SK-N-SH (cell line): Measurements from ENCODE around the gene HMBS. TPM values are rescaled to one million over a fixed set of nuclear protein-coding genes. Genes with fewer than 3 reads are reported as not detected.
A peak's percentile ranks its signal among the peaks of the same experiment; 100 is the strongest.

Experiments used
- CTCF ChIA-PET: fragments of 300-600, 350-600 bp; formaldehyde crosslinking; extraction: SDS; loops from one replicate; lab custom pipeline; 2021; lab: Yijun Ruan, JAX
- POLR2A ChIA-PET: fragments of 350-600 bp; sonication (Branson Sonifier 250); formaldehyde crosslinking; extraction: SDS; loops from one replicate; lab custom pipeline; 2020; ENCODE audit warnings: antibody characterized with exemption, inconsistent platforms; lab: Yijun Ruan, JAX
- DNase-seq: peaks from one replicate; pipeline ENCODE4 v3.0.0; 2012
- H2AFZ ChIP-seq: fragments of 200-600 bp; sonication (generic); 2 replicates; pipeline ENCODE4 v1.8.1; 2016; ENCODE audit warnings: antibody characterized with exemption, mild to moderate bottlenecking, low read depth
- H3F3A ChIP-seq: fragments of 200-600 bp; sonication (generic); replicated peaks from 2 replicates; pipeline ENCODE3; 2016; ENCODE audit warnings: antibody characterized with exemption, mild to moderate bottlenecking; ENCODE audit not compliant: insufficient read depth
- H3K27ac ChIP-seq, 2 experiments: fragments of 200-500 bp in 1 of 2; fragments of 200-600 bp in 1 of 2; sonication (Bioruptor generic) in 1 of 2; sonication (generic), shearing (Covaris generic) in 1 of 2; 2 replicates each; pipeline versions ENCODE4 v1.5.1 to v1.6.1; 2014 to 2016; ENCODE audit warnings: low read depth in 2 of 2, inconsistent platforms in 1 of 2, low read length in 1 of 2, mild to moderate bottlenecking in 1 of 2, mixed read lengths in 1 of 2
- H3K27me3 ChIP-seq: fragments of 200-600 bp; sonication (generic), shearing (Covaris generic); 2 replicates; pipeline ENCODE4 v1.6.1; 2016; ENCODE audit warnings: mixed run types; ENCODE audit not compliant: insufficient read depth
- H3K36me3 ChIP-seq, 2 experiments: fragments of 200-500 bp in 1 of 2; fragments of 200-600 bp in 1 of 2; sonication (Bioruptor generic) in 1 of 2; sonication (generic) in 1 of 2; replicated peaks in 1 of 2; 2 replicates each; pipeline versions ENCODE3 to v1.5.1; 2014 to 2016; ENCODE audit warnings: low read length in 1 of 2, mild to moderate bottlenecking in 1 of 2; ENCODE audit not compliant: insufficient read depth in 2 of 2, control insufficient read depth in 1 of 2
- H3K4me1 ChIP-seq, 2 experiments: fragments of 200-500 bp in 1 of 2; fragments of 200-600 bp in 1 of 2; sonication (Bioruptor generic) in 1 of 2; sonication (generic), shearing (Covaris generic) in 1 of 2; 2 replicates each; pipeline versions ENCODE4 v1.5.1 to v1.6.1; 2014 to 2016; ENCODE audit warnings: low read depth in 1 of 2, low read length in 1 of 2, mixed run types in 1 of 2; ENCODE audit not compliant: insufficient read depth in 2 of 2, control insufficient read depth in 1 of 2
- H3K4me2 ChIP-seq: fragments of 200-600 bp; sonication (generic), shearing (Covaris generic); 2 replicates; pipeline ENCODE4 v1.6.1; 2017; ENCODE audit warnings: mixed run types
- H3K4me3 ChIP-seq, 2 experiments: fragments of 200-500 bp in 1 of 2; fragments of 200-600 bp in 1 of 2; sonication (Bioruptor generic) in 1 of 2; sonication (generic), shearing (Covaris generic) in 1 of 2; 2 replicates each; pipeline versions ENCODE4 v1.5.1 to v1.8.1; 2014 to 2016; ENCODE audit warnings: low read depth in 2 of 2, inconsistent platforms in 1 of 2, low read length in 1 of 2, mild to moderate bottlenecking in 1 of 2, mixed read lengths in 1 of 2, moderate library complexity in 1 of 2
- H3K79me2 ChIP-seq: fragments of 200-600 bp; sonication (generic); 2 replicates; pipeline ENCODE4 v1.8.1; 2017; ENCODE audit warnings: mild to moderate bottlenecking; ENCODE audit not compliant: insufficient read depth
- H3K9ac ChIP-seq: fragments of 200-600 bp; sonication (generic); 2 replicates; pipeline ENCODE4 v1.6.1; 2017; ENCODE audit warnings: mixed run types
- H3K9me2 ChIP-seq: fragments of 200-600 bp; sonication (generic); 2 replicates; pipeline ENCODE4 v1.6.1; 2017; ENCODE audit warnings: mixed run types
- H3K9me3 ChIP-seq: fragments of 200-600 bp; sonication (generic); 2 replicates; pipeline ENCODE4 v1.6.1; 2017; ENCODE audit warnings: mixed run types, mild to moderate bottlenecking, moderate library complexity
- H4K20me1 ChIP-seq: fragments of 200-600 bp; sonication (generic); 2 replicates; pipeline ENCODE4 v1.6.1; 2017; ENCODE audit warnings: mild to moderate bottlenecking, mixed run types; ENCODE audit not compliant: insufficient read depth
- EP300 ChIP-seq, 2 experiments: IDR thresholded peaks; 2 replicates each; pipeline versions ENCODE4 v1.4.0 to v1.6.1; 2012; ENCODE audit warnings: borderline replicate concordance in 1 of 2, low read depth in 1 of 2, low read length in 1 of 2
- EZH2phosphoT487 ChIP-seq: fragments of 200-600 bp; sonication (generic); IDR thresholded peaks from 2 replicates; pipeline ENCODE4 v1.6.1; 2017; ENCODE audit warnings: low read depth, mixed run types, mild to moderate bottlenecking, antibody characterized with exemption, moderate library complexity, borderline replicate concordance
- FOXJ3 ChIP-seq: sonication (generic); formaldehyde crosslinking; IDR thresholded peaks from 2 replicates; pipeline ENCODE4 v1.5.1; 2020; ENCODE audit warnings: mild to moderate bottlenecking, missing genetic modification reagents
- FOXM1 ChIP-seq: IDR thresholded peaks from 2 replicates; pipeline ENCODE4 v1.4.0; 2012; ENCODE audit warnings: low read depth, mild to moderate bottlenecking
- GABPA ChIP-seq: IDR thresholded peaks from 2 replicates; pipeline ENCODE4 v1.4.0; 2012; ENCODE audit warnings: low read depth, mild to moderate bottlenecking
- GATA2 ChIP-seq: sonication (generic); formaldehyde crosslinking; IDR thresholded peaks from 2 replicates; pipeline ENCODE4 v1.5.0; 2020; ENCODE audit warnings: mild to moderate bottlenecking, missing genetic modification reagents
- JUND ChIP-seq: IDR thresholded peaks from 2 replicates; pipeline ENCODE4 v1.4.0; 2012
- MEF2A ChIP-seq: IDR thresholded peaks from 2 replicates; pipeline ENCODE4 v1.4.0; 2012; ENCODE audit warnings: low read depth, borderline replicate concordance
- POLR2AphosphoS5 ChIP-seq: IDR thresholded peaks from 2 replicates; pipeline ENCODE4 v1.6.1; 2012; ENCODE audit warnings: low read depth, low read length
- RAD21 ChIP-seq: IDR thresholded peaks from 2 replicates; pipeline ENCODE4 v1.6.1; 2012; ENCODE audit warnings: mild to moderate bottlenecking, low read length
- RCOR1 ChIP-seq: fragments of 150-350 bp; IDR thresholded peaks from 2 replicates; pipeline ENCODE4 v1.6.1; 2017; ENCODE audit warnings: antibody characterized with exemption, low read length
- RFX5 ChIP-seq: IDR thresholded peaks from 2 replicates; pipeline ENCODE4 v1.6.1; 2012; ENCODE audit warnings: mild to moderate bottlenecking, improper control_type of control experiment, low read length
- RXRA ChIP-seq: IDR thresholded peaks from 2 replicates; pipeline ENCODE4 v1.4.0; 2012; ENCODE audit warnings: low read depth, mild to moderate bottlenecking, borderline replicate concordance
- SIN3A ChIP-seq: IDR thresholded peaks from 2 replicates; pipeline ENCODE4 v1.6.1; 2012; ENCODE audit warnings: low read depth, mild to moderate bottlenecking, low read length, moderate library complexity, borderline replicate concordance
- SMC3 ChIP-seq: IDR thresholded peaks from 2 replicates; pipeline ENCODE4 v1.6.1; 2012; ENCODE audit warnings: low read depth, low read length, improper control_type of control experiment
- TAF1 ChIP-seq: IDR thresholded peaks from 2 replicates; pipeline ENCODE4 v1.6.1; 2012; ENCODE audit warnings: low read depth, mild to moderate bottlenecking, low read length, moderate library complexity, borderline replicate concordance
- TCF12 ChIP-seq: IDR thresholded peaks from 2 replicates; pipeline ENCODE4 v1.4.0; 2012
- USF1 ChIP-seq: IDR thresholded peaks from 2 replicates; pipeline ENCODE4 v1.4.0; 2012; ENCODE audit warnings: low read depth, borderline replicate concordance
- USF2 ChIP-seq: fragments of 150-350 bp; IDR thresholded peaks from 2 replicates; pipeline ENCODE4 v1.6.1; 2017; ENCODE audit warnings: antibody characterized with exemption, low read length, low read depth, borderline replicate concordance
- YY1 ChIP-seq: IDR thresholded peaks from 2 replicates; pipeline ENCODE4 v1.4.0; 2012; ENCODE audit warnings: low read depth, mild to moderate bottlenecking
- WGBS: methylation state at CpG from one replicate; pipeline ENCODE4 v1.1.6; 2017; ENCODE audit warnings: low lambda C conversion rate; 5-methylcytosine and 5-hydroxymethylcytosine counted together
- polyA plus RNA-seq, 3 experiments: library from polyadenylated mRNA; depleted of rRNA; stranded (reverse); fragments of >200 nt; gene quantifications; 2 replicates each; pipeline ENCODE4 v1.2.3, GENCODE V29; 2012
- TF ChIP-seq, protein P1 (sequence below): IDR thresholded peaks from 2 replicates; pipeline ENCODE4 v1.4.0; 2012; ENCODE audit warnings: low read depth
- TF ChIP-seq, protein P2 (sequence below): IDR thresholded peaks from 2 replicates; pipeline ENCODE4 v1.6.1; 2012; ENCODE audit warnings: mild to moderate bottlenecking, low read depth, low read length, moderate library complexity
- TF ChIP-seq, protein P3 (sequence below): IDR thresholded peaks from 2 replicates; pipeline ENCODE4 v1.4.0; 2012; ENCODE audit warnings: low read depth, borderline replicate concordance
- TF ChIP-seq, protein P4 (sequence below): fragments of 150-350 bp; IDR thresholded peaks from 2 replicates; pipeline ENCODE4 v1.6.1; 2016; ENCODE audit warnings: mild to moderate bottlenecking, low read depth, low read length

Gene HMBS
- polyA plus RNA-seq, 1 of the 3 experiments (the other 2 are of a cell fraction) = 69.4 TPM

GRCh38 chr11:119101759-119102423, 17.2 kb downstream of the HMBS start, which contains the start of gene DPAGT1:
Gene DPAGT1, minus strand, starts transcription at chr11:119101853. Its CDS starts 198 bp downstream, at chr11:119101655.
- Histone ChIP-seq H3K4me3 (peak within 1 kb of the TSS; percentile 80 to 90), H3K4me1 (peaks cover 13 to 29% of the 10 kb centered on the region in 2 experiments; a peak in 3 of 4 replicates), H3K4me2 (peak within 1 kb of the TSS; percentile 98), H3K27ac (peak within 1 kb of the TSS; percentile 93 to 97), H3K9me2 (no peaks in the 10 kb centered on the region), H4K20me1 (no peaks in the 10 kb centered on the region), H3K79me2 (peaks cover 42% of the 10 kb centered on the region), H3K9me3 (no peaks in the 10 kb centered on the region), H3K36me3 (peaks cover 12 to 19% of the 10 kb centered on the region in 2 experiments), H3F3A (peaks cover 35% of the 10 kb centered on the region), H3K27me3 (no peaks in the 10 kb centered on the region), H2AFZ (peak within 1 kb of the TSS; percentile 77), H3K9ac (peak within 1 kb of the TSS; percentile 78)
- under 1% methylated on average over 25 of the region's 32 CpGs for WGBS
- POLR2A ChIA-PET = interaction anchor here (0.7 to 1.6 kb wide), 8 partner anchors 8 to 237 kb away, joined by 3 to 6 read pairs (median 3); partner anchors contain the start of genes HMBS, HYOU1, MCAM and RPS25
- CTCF ChIA-PET = interaction anchor here (0.6 to 2.0 kb wide), 16 partner anchors 10 to 273 kb away, joined by 3 to 13 read pairs (median 4); partner anchors contain the start of genes ABCG4, CBL and NLRX1
- peak; percentile 81 for DNase-seq
- peak; percentile 56 for TF ChIP-seq USF2
- peak; percentile 93 for TF ChIP-seq USF1
- TF ChIP-seq RAD21 = no peak
- TF ChIP-seq, protein P1, sequence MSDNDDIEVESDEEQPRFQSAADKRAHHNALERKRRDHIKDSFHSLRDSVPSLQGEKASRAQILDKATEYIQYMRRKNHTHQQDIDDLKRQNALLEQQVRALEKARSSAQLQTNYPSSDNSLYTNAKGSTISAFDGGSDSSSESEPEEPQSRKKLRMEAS = peak; percentile 100
- no peak for TF ChIP-seq JUND
- TF ChIP-seq GABPA = peak; percentile 87
- TF ChIP-seq SIN3A = peak; percentile 52
- TF ChIP-seq, protein P2, sequence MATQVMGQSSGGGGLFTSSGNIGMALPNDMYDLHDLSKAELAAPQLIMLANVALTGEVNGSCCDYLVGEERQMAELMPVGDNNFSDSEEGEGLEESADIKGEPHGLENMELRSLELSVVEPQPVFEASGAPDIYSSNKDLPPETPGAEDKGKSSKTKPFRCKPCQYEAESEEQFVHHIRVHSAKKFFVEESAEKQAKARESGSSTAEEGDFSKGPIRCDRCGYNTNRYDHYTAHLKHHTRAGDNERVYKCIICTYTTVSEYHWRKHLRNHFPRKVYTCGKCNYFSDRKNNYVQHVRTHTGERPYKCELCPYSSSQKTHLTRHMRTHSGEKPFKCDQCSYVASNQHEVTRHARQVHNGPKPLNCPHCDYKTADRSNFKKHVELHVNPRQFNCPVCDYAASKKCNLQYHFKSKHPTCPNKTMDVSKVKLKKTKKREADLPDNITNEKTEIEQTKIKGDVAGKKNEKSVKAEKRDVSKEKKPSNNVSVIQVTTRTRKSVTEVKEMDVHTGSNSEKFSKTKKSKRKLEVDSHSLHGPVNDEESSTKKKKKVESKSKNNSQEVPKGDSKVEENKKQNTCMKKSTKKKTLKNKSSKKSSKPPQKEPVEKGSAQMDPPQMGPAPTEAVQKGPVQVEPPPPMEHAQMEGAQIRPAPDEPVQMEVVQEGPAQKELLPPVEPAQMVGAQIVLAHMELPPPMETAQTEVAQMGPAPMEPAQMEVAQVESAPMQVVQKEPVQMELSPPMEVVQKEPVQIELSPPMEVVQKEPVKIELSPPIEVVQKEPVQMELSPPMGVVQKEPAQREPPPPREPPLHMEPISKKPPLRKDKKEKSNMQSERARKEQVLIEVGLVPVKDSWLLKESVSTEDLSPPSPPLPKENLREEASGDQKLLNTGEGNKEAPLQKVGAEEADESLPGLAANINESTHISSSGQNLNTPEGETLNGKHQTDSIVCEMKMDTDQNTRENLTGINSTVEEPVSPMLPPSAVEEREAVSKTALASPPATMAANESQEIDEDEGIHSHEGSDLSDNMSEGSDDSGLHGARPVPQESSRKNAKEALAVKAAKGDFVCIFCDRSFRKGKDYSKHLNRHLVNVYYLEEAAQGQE = 0 out of 2 replicates have a peak, but pooled peaks have one; percentile 23
- TF ChIP-seq TAF1 = peak; percentile 76
- TF ChIP-seq SMC3 = no peak
- 0 out of 2 replicates have a peak, but pooled peaks have one; percentile 21 for TF ChIP-seq GATA2 (CRISPR knock-in tag)
- 0 out of 2 replicates have a peak, but pooled peaks have one; percentile 27 for TF ChIP-seq POLR2AphosphoS5
- no peak; the same call in 1 of the 2 replicates for TF ChIP-seq RCOR1
- TF ChIP-seq MEF2A = no peak
- TF ChIP-seq FOXM1 = no peak
- TF ChIP-seq, protein P3, sequence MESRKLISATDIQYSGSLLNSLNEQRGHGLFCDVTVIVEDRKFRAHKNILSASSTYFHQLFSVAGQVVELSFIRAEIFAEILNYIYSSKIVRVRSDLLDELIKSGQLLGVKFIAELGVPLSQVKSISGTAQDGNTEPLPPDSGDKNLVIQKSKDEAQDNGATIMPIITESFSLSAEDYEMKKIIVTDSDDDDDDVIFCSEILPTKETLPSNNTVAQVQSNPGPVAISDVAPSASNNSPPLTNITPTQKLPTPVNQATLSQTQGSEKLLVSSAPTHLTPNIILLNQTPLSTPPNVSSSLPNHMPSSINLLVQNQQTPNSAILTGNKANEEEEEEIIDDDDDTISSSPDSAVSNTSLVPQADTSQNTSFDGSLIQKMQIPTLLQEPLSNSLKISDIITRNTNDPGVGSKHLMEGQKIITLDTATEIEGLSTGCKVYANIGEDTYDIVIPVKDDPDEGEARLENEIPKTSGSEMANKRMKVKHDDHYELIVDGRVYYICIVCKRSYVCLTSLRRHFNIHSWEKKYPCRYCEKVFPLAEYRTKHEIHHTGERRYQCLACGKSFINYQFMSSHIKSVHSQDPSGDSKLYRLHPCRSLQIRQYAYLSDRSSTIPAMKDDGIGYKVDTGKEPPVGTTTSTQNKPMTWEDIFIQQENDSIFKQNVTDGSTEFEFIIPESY = no peak
- no peak for TF ChIP-seq RXRA
- TF ChIP-seq, protein P4, sequence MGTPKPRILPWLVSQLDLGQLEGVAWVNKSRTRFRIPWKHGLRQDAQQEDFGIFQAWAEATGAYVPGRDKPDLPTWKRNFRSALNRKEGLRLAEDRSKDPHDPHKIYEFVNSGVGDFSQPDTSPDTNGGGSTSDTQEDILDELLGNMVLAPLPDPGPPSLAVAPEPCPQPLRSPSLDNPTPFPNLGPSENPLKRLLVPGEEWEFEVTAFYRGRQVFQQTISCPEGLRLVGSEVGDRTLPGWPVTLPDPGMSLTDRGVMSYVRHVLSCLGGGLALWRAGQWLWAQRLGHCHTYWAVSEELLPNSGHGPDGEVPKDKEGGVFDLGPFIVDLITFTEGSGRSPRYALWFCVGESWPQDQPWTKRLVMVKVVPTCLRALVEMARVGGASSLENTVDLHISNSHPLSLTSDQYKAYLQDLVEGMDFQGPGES = no peak
- TF ChIP-seq RFX5 = no peak
- TF ChIP-seq TCF12 = no peak
- TF ChIP-seq YY1 = peak; percentile 99
- no peak for TF ChIP-seq EZH2phosphoT487
- no peak for TF ChIP-seq EP300 (IDR thresholded peaks at IDR 0.05; ENCODE audit: borderline replicate concordance in 1 of 2, low read depth in 1 of 2, low read length in 1 of 2)
- peak; percentile 30; the same call in 1 of the 2 replicates for TF ChIP-seq FOXJ3 (CRISPR knock-in tag)
